ENCODE results near the gene CUX1.

CUX1 gene

GRCh38 chr7:102248456-102249395 is 431.3 kb downstream of the CUX1 start:
- no peak for DNase-seq (ENCODE audit: low read depth, low spot score)
- H3K4me3 ChIP-seq (ENCODE audit: low read depth, low read length), result no peak overlapping the region
- ChIA-PET POLR2A (no interaction called here), CTCF (interaction anchor here (1.2 kb wide), 1 partner anchor 12 kb away, joined by 6 read pairs; no protein-coding TSS in a partner anchor)
- TF ChIP-seq CTCF (IDR thresholded peaks at IDR 0.05; ENCODE audit: insufficient read depth, low read length, missing control alignments), result no peak

- ChIA-PET POLR2A (no interaction called here), CTCF (interaction anchor here (0.8 to 3.3 kb wide), 4 partner anchors 11 to 708 kb away, joined by 3 to 17 read pairs (median 3); no protein-coding TSS in a partner anchor)
- no peak overlapping the region for H3K4me3 ChIP-seq (ENCODE audit: low read depth, low read length)
- DNase-seq (ENCODE audit: low read depth, low spot score), result no peak
- no peak for TF ChIP-seq CTCF (IDR thresholded peaks at IDR 0.05; ENCODE audit: insufficient read depth, low read length, missing control alignments)
Measured at GRCh38 chr7:102251531-102252365, 434.3 kb downstream of the CUX1 start.

GRCh38 chr7:102252366-102252982 is 435.0 kb downstream of the CUX1 start:
- ChIA-PET POLR2A (no interaction called here), CTCF (interaction anchor here (0.5 to 3.3 kb wide), 6 partner anchors 12 to 709 kb away, joined by 3 to 17 read pairs (median 3); no protein-coding TSS in a partner anchor)
- TF ChIP-seq CTCF (IDR thresholded peaks at IDR 0.05; ENCODE audit: insufficient read depth, low read length, missing control alignments), result no peak
- DNase-seq (ENCODE audit: low read depth, low spot score), result no peak
- H3K4me3 ChIP-seq (ENCODE audit: low read depth, low read length), result no peak overlapping the region

GRCh38 chr7:102253066-102253972 is 435.9 kb downstream of the CUX1 start:
- ChIA-PET CTCF (interaction anchor here (0.5 to 3.3 kb wide), 4 partner anchors 16 to 710 kb away, joined by 3 to 17 read pairs (median 3); no protein-coding TSS in a partner anchor), POLR2A (no interaction called here)
- no peak for DNase-seq (ENCODE audit: low read depth, low spot score)

More at GRCh38 chr7:102253066-102253972, 435.9 kb downstream of the CUX1 start:
- TF ChIP-seq CTCF (IDR thresholded peaks at IDR 0.05; ENCODE audit: insufficient read depth, low read length, missing control alignments), result no peak
- no peak overlapping the region for H3K4me3 ChIP-seq (ENCODE audit: low read depth, low read length)
